VCaP (cell line): ENCODE results near the gene CACNB1.

Experiments used
- H3K27ac ChIP-seq: fragments of 450-650 bp; 2 replicates; pipeline ENCODE4 v1.5.1; 2017
- TF ChIP-seq, protein P1 (sequence below): fragments of 450-650 bp; conservative IDR thresholded peaks from 2 replicates; pipeline ENCODE4 v1.5.1; 2017; ENCODE audit warnings: mild to moderate bottlenecking, moderate library complexity

The CACNB1 gene

DNA sequence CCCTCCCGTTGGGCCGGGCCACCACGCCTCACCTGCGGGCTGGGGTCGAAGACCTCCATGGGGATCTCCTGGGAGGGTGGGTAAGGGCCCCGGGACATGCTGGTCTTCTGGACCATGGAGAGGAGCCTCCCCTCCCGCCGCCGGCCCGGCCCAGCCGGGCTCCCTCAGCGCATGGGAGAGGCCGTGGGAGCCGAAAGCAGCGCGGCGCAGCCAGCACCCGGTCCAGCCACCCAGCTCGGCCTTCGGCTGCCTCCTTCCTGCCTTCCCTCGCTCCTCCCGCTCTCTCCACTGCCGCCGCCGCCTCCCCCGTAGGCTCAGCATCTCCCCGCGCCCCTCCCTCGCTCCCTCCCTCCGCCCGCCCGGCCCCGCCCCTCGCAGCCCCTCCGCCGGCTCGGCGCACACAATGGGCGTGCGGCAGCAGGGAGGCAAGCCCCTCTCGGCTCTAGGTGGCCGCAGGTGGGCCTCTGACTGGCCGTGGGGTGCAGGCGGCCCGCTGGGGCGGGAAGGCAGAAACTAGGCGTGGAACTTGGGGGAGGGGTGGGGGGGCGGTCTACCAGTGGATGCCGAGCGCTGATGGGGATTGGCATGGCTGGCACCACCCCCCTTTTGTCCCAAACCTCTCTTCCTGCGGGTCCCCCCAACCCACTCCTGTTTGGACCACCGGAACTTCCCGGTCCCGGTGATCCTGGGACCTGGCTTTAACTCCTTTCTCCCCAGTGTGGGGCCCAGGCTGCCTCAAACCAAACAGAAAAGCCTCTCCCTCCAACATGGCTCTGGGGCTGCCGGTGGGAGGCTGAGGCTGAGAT lies at the start of gene CACNB1:
CACNB1 (minus strand) TSS at position 290 of the 806 bp plus-strand sequence; CDS start at position 116, 174 bp downstream.
- TF ChIP-seq, protein P1, sequence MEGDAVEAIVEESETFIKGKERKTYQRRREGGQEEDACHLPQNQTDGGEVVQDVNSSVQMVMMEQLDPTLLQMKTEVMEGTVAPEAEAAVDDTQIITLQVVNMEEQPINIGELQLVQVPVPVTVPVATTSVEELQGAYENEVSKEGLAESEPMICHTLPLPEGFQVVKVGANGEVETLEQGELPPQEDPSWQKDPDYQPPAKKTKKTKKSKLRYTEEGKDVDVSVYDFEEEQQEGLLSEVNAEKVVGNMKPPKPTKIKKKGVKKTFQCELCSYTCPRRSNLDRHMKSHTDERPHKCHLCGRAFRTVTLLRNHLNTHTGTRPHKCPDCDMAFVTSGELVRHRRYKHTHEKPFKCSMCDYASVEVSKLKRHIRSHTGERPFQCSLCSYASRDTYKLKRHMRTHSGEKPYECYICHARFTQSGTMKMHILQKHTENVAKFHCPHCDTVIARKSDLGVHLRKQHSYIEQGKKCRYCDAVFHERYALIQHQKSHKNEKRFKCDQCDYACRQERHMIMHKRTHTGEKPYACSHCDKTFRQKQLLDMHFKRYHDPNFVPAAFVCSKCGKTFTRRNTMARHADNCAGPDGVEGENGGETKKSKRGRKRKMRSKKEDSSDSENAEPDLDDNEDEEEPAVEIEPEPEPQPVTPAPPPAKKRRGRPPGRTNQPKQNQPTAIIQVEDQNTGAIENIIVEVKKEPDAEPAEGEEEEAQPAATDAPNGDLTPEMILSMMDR: no peak
- peak within 1 kb of the TSS; percentile 99 for H3K27ac ChIP-seq

- H3K27ac ChIP-seq: no peak overlapping the region
- TF ChIP-seq, protein P1: no peak
These were observed 48.8 kb upstream of the CACNB1 start for GRCh38 chr17:39246274-39246673.

- TF ChIP-seq, protein P1: peak; percentile 99
- H3K27ac ChIP-seq: no peak overlapping the region
These were observed 47.4 kb upstream of the CACNB1 start for GRCh38 chr17:39244600-39245570.

DNA sequence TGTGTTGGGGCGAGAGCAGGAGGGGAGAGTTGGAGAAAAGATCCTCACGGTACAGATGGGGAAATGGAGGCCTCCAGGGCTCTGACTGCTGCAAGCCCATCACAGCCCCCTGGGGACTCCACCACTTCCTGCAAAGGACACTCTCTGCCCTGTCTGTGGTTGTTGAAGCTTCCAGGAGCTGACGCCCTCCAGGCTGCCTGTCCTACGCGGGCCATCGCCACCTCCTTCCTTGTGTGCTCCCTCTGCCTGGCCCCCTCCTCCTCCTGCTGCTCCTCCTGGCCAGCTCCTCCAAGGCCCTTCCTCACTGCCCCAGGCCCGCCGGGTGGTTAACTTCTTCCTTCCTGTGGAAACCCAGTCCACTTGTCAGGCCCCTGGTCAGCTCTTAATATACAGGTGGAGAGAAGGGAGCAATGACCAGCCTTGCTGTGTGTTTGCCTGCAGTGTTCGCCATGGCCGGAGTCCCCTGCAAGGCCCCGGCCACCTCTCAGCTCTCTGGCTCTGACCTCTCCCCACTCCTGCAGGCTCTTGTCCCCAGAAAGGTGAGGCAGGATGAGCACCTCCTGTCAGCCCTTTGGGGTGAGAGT lies 46.6 kb upstream of the CACNB1 start:
- TF ChIP-seq, protein P1: no peak
- H3K27ac ChIP-seq: no peak overlapping the region

- TF ChIP-seq, protein P1: no peak
- H3K27ac ChIP-seq: no peak overlapping the region
These were observed 45.7 kb upstream of the CACNB1 start for GRCh38 chr17:39243155-39243554.

- H3K27ac ChIP-seq: no peak overlapping the region
- TF ChIP-seq, protein P1: no peak
These were observed 43.2 kb upstream of the CACNB1 start for GRCh38 chr17:39240631-39241030.
